Measurements from ENCODE around the gene MLXIP.

- TF ChIP-seq CTCF (IDR thresholded peaks at IDR 0.05), result no peak
- no peak for TF ChIP-seq POLR2A (IDR thresholded peaks at IDR 0.05)
Measured at GRCh38 chr12:122185494-122186082, 107.0 kb downstream of the MLXIP start.
